ENCODE measurements around the gene NSD2.
"Not testable (repeated sequence)": the region's sequence is repeated elsewhere in the genome, so short reads cannot be mapped to it uniquely, and the experiment has no call there.

The NSD2 gene

DNA sequence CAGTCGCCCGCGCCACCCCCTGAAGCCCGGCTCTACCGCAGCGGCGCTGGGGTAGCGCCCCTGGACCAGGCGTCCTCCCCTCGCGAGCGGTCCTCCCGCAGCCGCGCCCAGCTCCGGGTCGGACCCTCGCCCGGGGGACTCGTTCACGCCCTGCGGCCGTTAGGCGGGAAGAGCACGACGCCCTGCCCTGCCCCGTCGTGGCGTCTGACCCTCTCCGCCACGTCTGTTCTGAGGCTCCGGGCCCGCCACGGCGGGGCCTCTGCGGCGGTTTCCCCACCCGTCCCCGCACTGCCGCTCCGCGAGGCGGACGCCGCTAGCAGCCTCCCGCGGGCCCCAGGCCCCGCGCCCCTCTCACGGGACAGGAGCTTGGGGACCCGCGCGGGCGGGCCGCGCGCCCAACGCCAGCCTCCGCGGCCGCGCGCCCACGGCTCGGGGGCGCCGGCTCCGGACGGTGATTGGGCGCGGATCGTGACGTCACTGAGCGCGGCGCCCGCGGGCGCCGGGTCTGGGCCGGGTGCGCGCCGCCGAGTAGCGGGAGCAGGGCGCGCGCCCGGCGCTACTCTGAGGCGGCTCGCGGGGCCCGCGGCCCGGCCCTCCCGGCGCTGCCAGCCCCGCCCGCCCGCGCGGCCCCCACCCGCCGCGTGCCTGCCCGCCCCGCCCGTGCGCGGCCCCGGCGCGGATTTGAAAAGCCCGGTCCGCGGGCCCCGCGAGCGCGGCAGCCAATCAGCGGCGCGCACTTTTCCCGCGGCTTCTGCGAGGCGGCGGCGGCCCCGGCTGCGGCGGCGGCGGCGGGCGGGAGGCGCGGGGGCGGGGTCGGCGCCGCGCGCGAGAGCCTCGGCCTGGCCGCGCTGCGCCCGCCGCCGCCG lies at the start of gene NSD2:
TSS of gene NSD2 (plus strand) at position 816 of the 866 bp plus-strand sequence. CDS start 29,262 bp downstream, outside the sequence.
- peak; percentile 93 for DNase-seq

DNA sequence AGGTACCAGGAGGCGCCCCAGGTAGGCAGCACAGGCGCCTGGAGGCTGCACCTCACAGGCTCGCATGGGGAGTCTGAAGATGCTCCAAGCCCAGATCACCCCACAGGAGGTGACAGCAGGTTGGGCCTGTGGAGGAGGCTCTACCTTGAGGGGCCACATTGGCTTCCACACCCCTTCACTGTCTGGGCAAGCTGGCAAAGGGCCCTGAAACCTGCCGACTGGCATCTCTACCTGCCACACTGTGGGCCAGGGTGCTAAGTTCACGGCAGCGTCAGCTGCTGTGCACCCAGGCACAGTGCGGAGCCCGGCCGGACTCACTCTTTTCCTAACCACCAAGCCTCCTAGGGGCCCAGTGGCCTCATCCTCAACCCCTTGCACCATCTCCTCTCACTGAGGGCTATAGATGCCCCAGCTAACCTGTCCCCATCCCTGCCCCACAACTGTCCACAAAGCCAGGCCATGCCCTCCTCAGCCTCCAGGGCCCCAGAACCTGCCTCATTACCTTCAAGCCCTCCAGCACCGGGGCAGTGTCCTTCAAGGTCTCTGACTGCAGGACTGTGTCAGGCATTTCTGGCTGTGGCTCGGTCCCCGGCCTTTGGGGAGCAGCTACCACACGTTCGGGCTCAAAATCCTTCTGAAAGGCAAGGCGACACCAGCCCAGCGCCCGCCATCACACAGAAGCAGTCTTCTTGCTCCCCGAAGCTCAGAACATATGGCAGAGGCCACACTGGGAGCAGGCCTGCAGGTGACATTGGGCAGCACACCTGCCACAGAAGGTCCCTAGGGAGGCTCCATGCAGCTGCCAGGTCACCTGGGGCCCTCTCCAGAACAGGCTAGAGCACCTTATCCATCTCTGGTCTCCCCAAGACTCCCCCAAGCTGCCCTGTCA lies 49.3 kb upstream of the NSD2 start:
- DNase-seq = no peak

DNA sequence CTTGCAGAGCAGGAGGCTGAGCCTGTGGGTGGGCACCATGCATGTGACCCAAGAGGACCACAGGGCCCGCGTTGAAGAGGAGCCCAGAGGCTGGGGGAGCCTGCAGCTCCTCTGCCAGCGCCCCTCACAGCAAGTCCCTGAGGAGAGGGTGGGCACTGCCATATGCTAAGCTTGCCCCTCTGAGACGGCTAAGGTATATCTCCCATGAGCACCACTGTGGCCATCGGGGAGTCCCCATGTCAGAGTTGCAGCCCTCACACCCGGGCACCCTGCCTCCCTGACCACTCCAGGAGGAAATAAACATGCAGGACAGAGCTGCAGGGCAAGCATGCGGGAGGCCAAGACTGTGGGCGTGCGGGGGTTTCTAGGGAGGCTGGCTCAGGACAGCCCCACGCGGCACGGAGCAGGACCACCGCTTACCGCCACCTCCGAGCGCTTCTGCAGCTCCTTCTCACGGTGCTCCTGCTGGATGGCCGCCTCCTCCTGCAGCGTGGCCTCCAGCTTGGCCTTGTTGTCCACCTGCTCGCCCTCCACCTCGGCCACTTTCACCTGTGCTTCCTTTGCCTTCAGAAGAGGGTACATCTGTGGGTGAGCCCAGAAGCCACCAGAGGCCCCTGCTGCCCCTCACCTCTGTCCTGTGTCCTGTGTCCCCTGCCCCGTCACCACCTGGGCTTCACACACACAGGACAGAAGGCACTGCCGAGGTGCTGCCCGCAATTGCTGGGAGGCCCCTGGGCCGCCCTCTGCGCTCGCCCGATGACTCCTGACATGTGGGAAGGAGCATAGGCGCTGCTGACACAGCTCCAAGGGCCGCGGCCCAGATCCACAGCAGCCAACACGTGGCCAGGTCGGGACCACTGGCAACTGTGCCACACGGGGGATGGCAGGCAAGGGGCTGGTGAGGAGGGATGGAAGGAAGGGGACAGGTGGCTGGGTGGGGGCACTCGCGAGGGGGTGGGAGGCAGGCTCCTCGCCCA lies 48.3 kb upstream of the NSD2 start:
- DNase-seq = no peak

DNA sequence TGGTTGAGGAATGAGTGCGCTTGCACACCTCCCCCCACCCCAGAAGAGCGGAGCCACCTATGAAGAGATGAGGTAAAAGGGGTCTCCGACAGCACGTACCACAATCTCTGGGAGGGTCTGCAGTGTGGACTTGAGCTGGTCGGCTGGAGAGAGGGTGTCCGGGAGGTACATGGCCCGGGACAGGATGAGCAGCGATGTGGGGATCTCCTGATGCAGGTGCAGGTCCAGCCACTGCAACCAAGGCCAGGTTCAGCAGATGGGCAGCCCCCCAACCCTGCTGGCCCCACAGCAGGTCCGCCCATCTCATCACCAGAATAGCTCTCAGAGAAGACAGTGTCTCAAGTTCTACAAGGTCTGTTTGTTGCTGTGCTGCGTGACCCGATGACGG lies 47.7 kb upstream of the NSD2 start:
- no peak for DNase-seq

DNA sequence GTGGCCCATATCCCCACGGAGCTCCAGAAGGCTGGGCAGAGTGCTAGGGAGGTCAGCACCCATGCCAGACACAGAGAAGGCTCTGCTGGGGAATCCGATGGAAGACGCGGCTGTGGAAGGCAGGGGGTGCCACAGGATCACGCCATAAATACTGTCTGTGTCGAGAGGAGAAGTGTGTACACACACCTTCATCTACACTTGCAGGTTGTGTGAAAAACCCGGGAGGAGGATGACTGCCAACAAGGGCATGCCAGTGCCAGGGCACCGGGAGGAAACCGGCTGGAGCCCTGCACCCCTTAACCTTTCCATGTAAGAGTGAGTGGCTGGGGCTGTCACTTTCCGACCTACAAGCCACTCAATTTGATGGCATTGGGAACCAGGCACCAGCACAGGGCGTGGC lies 46.4 kb upstream of the NSD2 start:
- DNase-seq = no peak

DNA sequence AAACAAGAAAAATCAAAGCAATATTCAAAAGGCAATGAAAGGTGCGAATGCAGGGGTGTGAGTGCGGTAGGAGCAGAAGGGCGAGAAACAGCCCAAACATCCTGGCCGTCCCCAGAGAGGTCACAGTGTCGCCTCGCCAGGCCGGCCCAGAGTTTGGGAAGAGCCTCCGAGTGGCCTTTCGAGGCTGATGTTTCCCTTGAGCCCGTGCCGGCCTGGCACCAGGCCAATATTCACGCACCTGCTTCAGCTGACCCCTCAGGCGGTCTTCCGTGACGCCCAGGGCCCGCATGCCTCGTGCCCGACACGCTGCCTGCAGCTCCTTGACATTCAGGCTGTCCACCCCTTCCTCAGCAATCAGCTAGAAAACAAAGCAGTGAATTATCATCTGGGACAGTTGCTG lies 45.9 kb upstream of the NSD2 start:
- DNase-seq = no peak

DNA sequence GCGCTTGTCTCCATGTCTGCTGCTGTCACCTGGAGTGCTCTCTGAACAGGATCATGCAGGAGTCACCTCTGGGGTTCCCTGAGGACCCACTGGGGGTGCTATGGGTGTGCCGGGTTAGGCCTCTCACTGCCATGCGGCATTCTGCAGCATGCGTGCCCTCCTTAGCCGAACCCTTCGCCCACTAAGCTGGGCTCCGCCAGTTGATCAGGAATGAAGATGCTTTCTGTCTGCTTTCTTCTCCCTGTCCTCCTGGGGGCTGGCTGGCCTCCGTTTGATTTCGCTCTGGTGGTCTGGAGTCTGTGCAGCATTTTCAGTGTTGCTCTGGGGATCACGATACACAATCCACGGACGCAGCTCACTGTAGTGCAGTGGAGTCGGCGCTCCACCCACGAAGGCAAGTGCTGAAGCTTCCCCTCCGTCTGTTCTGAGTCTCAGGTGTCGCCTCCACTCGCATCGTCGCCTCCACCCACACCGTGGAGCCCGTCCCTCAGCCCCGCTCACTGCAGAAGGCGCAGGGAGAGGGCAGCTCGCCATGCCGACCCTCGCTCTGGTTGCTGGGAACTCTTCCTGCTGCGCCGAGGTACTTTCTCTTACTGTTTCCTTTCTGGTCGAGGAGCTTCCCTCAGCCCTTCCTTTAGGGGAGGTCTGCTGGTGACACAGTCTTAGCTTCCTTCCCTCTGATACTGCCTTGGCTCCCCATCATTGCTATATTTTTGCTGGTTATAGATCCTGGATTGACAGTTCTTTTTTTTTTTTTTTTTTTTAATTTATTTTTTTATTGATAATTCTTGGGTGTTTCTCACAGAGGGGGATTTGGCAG lies 44.5 kb upstream of the NSD2 start:
- DNase-seq = no peak

DNA sequence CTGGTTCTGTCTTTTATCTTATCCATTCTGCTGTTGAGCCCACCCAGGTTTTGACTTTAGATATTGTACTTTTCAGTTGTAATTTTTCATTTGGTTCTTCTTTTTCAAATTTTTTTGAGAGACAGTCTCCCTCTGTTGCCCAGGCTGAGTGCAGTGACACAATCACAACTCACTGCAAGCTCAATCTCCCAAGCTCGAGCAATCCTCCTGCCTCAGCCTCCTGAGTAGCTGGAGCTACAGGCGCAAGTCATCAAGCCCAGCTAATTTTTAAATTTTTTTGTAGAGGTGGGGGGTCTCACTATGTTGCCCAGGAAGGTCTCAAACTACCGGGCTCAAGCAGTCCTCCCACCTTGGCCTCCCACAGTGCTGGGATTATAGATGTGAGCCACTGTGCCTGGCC lies 41.0 kb upstream of the NSD2 start:
- no peak for DNase-seq

- DNase-seq = no peak
Measured at GRCh38 chr4:1830642-1831228, 40.5 kb upstream of the NSD2 start.

GRCh38 chr4:1831331-1831730 lies 39.9 kb upstream of the NSD2 start:
- no peak for DNase-seq

DNA sequence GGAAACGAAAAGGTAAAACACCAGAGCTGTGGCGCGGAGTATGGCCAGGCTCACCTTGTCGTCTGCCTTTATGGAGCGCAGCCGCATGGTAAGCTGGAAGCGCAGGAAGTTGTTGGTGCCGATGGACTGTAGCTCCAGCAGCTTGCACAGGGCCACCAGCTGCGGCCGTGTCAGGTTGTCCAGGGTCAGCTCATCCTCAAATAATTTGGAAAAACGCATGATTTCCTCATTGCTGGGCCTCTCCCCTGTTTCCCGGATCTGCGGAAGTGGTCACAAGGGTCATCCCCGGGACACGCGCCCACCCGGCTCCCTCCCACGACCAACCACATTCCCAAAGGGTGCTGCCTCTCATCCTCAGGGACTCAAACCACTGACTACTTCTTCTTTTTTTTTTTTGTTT lies 38.5 kb upstream of the NSD2 start:
- DNase-seq = no peak

- no peak for DNase-seq
Measured at GRCh38 chr4:1833307-1834046, 37.7 kb upstream of the NSD2 start.

DNA sequence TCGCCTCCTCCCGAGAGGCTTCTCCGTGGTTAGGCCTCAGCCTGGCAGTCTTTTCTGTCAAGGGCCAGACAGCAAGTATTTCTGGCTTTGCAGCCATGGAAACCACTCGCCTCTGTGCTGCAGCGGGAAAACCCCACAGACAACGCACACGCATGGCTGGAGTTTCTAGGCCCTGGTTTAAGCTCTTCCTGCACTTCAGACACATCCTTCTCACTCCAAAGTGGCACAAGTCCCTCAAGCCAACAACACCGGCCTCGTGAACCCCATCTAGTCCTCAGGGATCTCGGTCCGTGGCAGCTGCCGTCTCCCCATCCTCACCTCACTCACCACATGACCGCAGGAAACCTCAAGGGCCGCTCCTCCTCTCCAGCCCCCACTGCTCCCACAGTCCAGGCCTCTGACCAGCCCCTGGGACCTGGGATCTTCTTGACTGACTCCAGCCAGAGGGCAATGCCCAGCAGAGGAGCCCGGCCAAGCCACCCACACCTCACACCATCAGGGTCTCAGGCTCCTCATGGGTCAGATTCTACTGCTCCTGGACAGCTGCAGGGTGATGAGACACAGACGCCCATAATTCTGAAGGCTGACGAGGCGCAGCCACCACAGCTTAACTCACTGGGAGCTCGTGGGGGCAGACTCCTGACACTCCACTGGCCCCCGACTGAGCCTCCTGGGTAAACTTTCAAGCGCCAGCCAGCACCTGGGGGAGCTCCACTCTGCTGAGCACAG lies 37.0 kb upstream of the NSD2 start:
- DNase-seq = no peak

DNA sequence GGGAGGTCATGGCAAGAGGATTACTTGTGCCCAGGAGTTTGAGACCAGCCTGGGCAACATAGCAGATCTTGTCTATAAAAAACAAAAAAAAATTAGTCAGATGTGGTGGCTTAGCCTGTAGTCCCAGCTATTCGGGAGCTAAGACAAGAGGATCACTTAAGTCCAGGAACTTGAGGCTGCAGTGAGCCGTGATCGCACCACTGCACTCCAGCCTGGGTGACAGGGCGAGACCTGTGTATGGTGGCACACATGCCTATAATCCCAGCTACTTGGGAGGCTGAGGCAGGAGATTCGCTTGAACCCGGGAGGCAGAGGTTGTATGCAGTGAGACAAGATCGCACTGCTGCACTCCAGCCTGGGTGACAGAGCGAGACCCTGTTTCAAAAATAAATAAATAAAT lies 35.4 kb upstream of the NSD2 start:
- DNase-seq = not testable (repeated sequence)

- DNase-seq = no peak
Measured at GRCh38 chr4:1836650-1837049, 34.5 kb upstream of the NSD2 start.

DNA sequence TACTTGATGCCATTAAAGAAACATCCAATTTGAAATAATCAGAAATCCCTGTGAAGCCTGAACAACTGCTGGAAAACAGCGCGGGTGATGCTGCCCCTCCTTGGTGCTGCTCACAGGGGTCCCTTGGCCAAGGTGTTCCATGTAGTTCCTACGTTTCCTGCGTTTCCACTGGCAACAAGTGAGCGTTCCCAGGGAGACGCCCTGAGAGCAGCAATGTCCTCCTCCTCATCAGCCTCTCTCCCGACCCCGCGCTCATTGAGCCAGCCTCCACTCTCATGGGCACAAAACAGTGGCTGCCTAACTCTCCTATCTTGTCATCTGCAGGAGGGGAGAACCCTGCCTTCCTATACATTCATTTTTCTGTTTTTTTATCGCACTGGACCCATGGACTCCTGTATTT lies 34.1 kb upstream of the NSD2 start:
- no peak for DNase-seq

GRCh38 chr4:1839282-1839681 lies 31.9 kb upstream of the NSD2 start:
- DNase-seq = no peak

GRCh38 chr4:1841201-1841886 lies 29.8 kb upstream of the NSD2 start:
- no peak for DNase-seq

GRCh38 chr4:1841887-1842210 lies 29.3 kb upstream of the NSD2 start:
- no peak for DNase-seq

Measured in activated CD8-positive, alpha-beta memory T cell treated with anti-CD3 and anti-CD28 coated beads, Interleukin-2, amount 50 U/mL, for 4 hours (primary cell).